Heart right ventricle (tissue), 16 donors: ENCODE results near the gene SRPK1. TPM values are rescaled to one million over a fixed set of nuclear protein-coding genes. Genes with fewer than 3 reads are reported as not detected.

Experiments used
- ATAC-seq, 8 donors: fragments of 200-7000 bp; cut with Tn5 transposase; one replicate each; pipeline ENCODE4 v1.9.1; 2020; ENCODE audit warnings: mild to moderate bottlenecking in 8 of 8, moderate library complexity in 8 of 8, moderate number of reproducible peaks in 1 of 8
- DNase-seq, 2 donors: peaks; one replicate each; pipeline ENCODE4 v3.0.0-alpha.2; 2020
- H3K27ac ChIP-seq, 10 donors: fragments of 200-600 bp; sonication (generic) in 2 of 10; one replicate each; pipeline versions ENCODE4 v1.5.0 to v1.8.0; 2020 to 2022; ENCODE audit warnings: mild to moderate bottlenecking in 3 of 10
- H3K27me3 ChIP-seq, 7 donors: fragments of 200-600 bp; one replicate each; pipeline ENCODE4 v1.8.0; 2021 to 2022; ENCODE audit warnings: mild to moderate bottlenecking in 2 of 7
- H3K36me3 ChIP-seq, 9 donors: fragments of 200-600 bp; sonication (generic) in 1 of 9; one replicate each; pipeline versions ENCODE4 v1.5.0 to v1.8.0; 2020 to 2022; ENCODE audit warnings: mild to moderate bottlenecking in 2 of 9
- H3K4me1 ChIP-seq, 9 donors: fragments of 200-600 bp; sonication (generic) in 1 of 9; one replicate each; pipeline versions ENCODE4 v1.5.0 to v1.8.0; 2020 to 2022; ENCODE audit warnings: mild to moderate bottlenecking in 4 of 9
- H3K4me3 ChIP-seq, 10 donors: fragments of 200-600 bp; sonication (generic) in 2 of 10; one replicate each; pipeline versions ENCODE4 v1.5.0 to v1.8.0; 2020 to 2022; ENCODE audit warnings: mild to moderate bottlenecking in 7 of 10, moderate library complexity in 2 of 10
- H3K9me3 ChIP-seq, 11 donors: fragments of 200-600 bp in 10 of 11; sonication (generic) in 2 of 11; one replicate each; pipeline versions ENCODE4 v1.5.0 to v1.8.0; 2013 to 2022; ENCODE audit warnings: mild to moderate bottlenecking in 2 of 11, control low read depth in 1 of 11, moderate library complexity in 1 of 11
- WGBS, 2 donors: extraction: QIAGEN DNeasy Blood & Tissue Kit; methylation state at CpG; one replicate each; pipeline ENCODE4 v1.1.7; 2013; ENCODE audit warnings: inconsistent platforms in 1 of 2; 5-methylcytosine and 5-hydroxymethylcytosine counted together
- intact Hi-C, 10 donors: fragments of 100-400 bp; cut with DNase I; formaldehyde crosslinking; loops; one replicate each; pipeline versions ENCODE4 v1.11.1 to v1.14.2; 2022
- polyA plus RNA-seq, 2 donors: library from polyadenylated mRNA; stranded (reverse); fragments of 200-250 nt; gene quantifications; one replicate each; pipeline ENCODE4 v1.2.3, GENCODE V29; 2013
- total RNA-seq, 10 donors: library from RNA; stranded (reverse); fragmentation: NEBNext Ultra II Directional in 3 of 10; extraction: Animal tissue kit (Norgen Biotek cat#: 25700) in 3 of 10; gene quantifications; one replicate each; pipeline versions ENCODE4 v1.2.1 to v1.2.4, GENCODE V29; 2021 to 2023
- TF ChIP-seq, protein P1 (sequence below), 9 donors: fragments of 200-600 bp; sonication (generic) in 2 of 9; IDR thresholded peaks; one replicate each; pipeline versions ENCODE4 v1.5.0 to v1.8.0; 2021 to 2022; ENCODE audit warnings: antibody characterized with exemption in 9 of 9, mild to moderate bottlenecking in 5 of 9, moderate library complexity in 1 of 9
- donor health status: Arrhythmogenic right ventricular cardiomyopathy.
- donor health status: ischemic (EF 13 %, LVEDD 7.1; RV severe dilation, severe dysfunction).
- donor health status: healthy with polysubstance abuse.
- donor health status: DM: no; HTN: yes; CAD: no.
- donor health status: DM: no; HTN: no; CAD: no.
- donor health status: ischemic (EF 25% LVEDD 6.9; RV normal size, moderate dysfunction).
- donor health status: ischemic (EF 25% LVEDD 5.7; RV mildly dilated, moderate dysfunction).
- donor health status: healthy.
- donor health status: DM: yes; HTN: yes; CAD: no.
- donor health status: Ischemic cardiomyopathy.
- donor health status: ischemic (EF 35%, LVEDD 5.7; RV mildly dilated, moderate dysfunction).
- donor health status: nonischemic (EF 11% LVEDD 7.7; RV severe dilation, severe dysfunction).
- donor health status: DM: yes; HTN: yes; CAD: no.
- donor health status: PGD.
- donor health status: ischemic (EF 29% LVEDD 5.4; RV normal size, mild dysfunction).
- donor health status: nonischemic (EF 23%, LVEDD 6.1; RV moderate dilation, normal function).

SRPK1 gene
- total and polyA plus RNA-seq, 12 donors = 6.0 to 25.6 (median 17.4) TPM

DNA sequence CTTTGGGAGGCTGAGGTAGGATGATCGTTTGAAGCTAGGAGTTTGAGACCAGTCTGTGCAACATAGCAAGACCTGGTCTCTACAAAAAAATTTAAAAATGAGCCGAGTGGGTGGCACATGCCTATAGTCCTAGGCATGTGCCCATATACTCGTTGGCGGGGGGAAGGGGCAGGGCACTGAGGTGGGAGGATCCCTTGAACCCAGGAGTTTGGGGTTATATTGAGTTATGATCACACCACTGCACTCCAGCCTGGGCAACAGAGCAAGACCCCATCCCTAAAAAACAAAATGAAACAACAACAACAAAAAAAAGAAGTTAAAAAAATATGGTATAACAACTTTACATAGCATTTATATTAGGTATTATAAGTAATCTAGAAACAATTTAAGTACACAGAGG is 67.9 kb downstream of the SRPK1 start:
- Histone ChIP-seq H3K4me1 (no peaks in the 10 kb centered on the region), H3K36me3 (peaks cover 0 to 86% (median 22%) of the 10 kb centered on the region in 9 donors), H3K27me3 (no peaks in the 10 kb centered on the region), H3K4me3 (no peak overlapping the region), H3K9me3 (peaks cover 0 to 9% (median 7%) of the 10 kb centered on the region in 11 donors), H3K27ac (no peak overlapping the region)
- no peak for DNase-seq
- no peak for ATAC-seq
- WGBS, 2 donors = 95 to 99% methylated on average over 4 of the region's 4 CpGs
- intact Hi-C loops = no loop called here
- TF ChIP-seq, protein P1, sequence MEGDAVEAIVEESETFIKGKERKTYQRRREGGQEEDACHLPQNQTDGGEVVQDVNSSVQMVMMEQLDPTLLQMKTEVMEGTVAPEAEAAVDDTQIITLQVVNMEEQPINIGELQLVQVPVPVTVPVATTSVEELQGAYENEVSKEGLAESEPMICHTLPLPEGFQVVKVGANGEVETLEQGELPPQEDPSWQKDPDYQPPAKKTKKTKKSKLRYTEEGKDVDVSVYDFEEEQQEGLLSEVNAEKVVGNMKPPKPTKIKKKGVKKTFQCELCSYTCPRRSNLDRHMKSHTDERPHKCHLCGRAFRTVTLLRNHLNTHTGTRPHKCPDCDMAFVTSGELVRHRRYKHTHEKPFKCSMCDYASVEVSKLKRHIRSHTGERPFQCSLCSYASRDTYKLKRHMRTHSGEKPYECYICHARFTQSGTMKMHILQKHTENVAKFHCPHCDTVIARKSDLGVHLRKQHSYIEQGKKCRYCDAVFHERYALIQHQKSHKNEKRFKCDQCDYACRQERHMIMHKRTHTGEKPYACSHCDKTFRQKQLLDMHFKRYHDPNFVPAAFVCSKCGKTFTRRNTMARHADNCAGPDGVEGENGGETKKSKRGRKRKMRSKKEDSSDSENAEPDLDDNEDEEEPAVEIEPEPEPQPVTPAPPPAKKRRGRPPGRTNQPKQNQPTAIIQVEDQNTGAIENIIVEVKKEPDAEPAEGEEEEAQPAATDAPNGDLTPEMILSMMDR (IDR thresholded peaks at IDR 0.05) = no peak

DNA sequence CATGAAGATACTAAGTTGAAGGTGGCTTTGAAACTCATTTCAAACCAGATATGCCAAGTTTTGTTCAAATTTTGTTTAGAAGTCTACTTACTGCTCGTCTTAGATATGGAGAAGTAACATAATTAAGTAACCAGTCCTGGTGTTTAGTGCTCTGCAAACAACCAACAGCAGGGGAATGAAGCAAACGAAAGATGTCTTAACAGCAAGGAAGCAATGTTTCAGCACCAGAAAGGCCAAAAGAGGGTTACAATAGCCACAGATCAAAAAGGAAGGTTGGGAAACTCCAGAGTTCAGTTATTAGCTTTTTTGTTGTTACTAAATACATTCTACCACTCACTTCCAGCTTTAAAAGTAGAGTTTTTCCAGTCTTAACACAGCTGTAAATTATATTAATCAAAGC is 70.7 kb downstream of the SRPK1 start:
- peaks cover 0 to 74% (median 7%) of the 10 kb centered on the region in 9 donors for H3K36me3 ChIP-seq
- 80 to 85% methylated on average over 2 of the region's 2 CpGs for WGBS, 2 donors
- no peaks in the 10 kb centered on the region for H3K4me1 ChIP-seq
- intact Hi-C loops = no loop called here
- H3K27ac ChIP-seq = no peak overlapping the region
- TF ChIP-seq, protein P1 (IDR thresholded peaks at IDR 0.05) = no peak
- H3K4me3 ChIP-seq = no peak overlapping the region
- DNase-seq (no peak), ATAC-seq (no peak)
- peaks cover 0 to 9% (median 7%) of the 10 kb centered on the region in 11 donors for H3K9me3 ChIP-seq
- no peaks in the 10 kb centered on the region for H3K27me3 ChIP-seq

DNA sequence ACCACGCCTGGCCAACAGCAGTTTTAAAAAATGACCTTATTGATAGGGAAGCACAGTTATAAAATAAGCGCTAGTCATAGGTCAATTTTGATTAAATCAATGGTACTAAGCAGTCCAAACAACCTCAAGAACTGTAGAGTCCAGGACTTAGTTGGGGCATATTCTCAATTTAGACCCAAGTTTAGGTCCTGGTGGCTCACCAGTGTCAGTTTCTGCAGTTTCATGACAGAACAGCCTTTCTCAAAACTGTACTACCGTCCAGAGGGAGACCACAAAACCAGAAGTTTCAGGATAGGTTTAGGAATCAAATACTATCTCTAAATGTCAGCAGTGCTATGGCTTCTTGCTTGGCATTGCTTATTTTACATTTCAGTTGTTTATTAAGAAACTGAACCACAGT is 76.6 kb downstream of the SRPK1 start:
- no peaks in the 10 kb centered on the region for H3K27me3 ChIP-seq
- no peak overlapping the region for H3K4me3 ChIP-seq
- DNase-seq = no peak
- H3K36me3 ChIP-seq = peaks cover 0 to 72% (median 4%) of the 10 kb centered on the region in 9 donors
- ATAC-seq = no peak
- no peak overlapping the region for H3K27ac ChIP-seq
- intact Hi-C loops = no loop called here
- TF ChIP-seq, protein P1 (IDR thresholded peaks at IDR 0.05) = no peak
- no peaks in the 10 kb centered on the region for H3K4me1 ChIP-seq
- WGBS, 2 donors = 95% methylated on average over 3 of the region's 3 CpGs
- peaks cover 0 to 9% (median 7%) of the 10 kb centered on the region in 11 donors for H3K9me3 ChIP-seq

DNA sequence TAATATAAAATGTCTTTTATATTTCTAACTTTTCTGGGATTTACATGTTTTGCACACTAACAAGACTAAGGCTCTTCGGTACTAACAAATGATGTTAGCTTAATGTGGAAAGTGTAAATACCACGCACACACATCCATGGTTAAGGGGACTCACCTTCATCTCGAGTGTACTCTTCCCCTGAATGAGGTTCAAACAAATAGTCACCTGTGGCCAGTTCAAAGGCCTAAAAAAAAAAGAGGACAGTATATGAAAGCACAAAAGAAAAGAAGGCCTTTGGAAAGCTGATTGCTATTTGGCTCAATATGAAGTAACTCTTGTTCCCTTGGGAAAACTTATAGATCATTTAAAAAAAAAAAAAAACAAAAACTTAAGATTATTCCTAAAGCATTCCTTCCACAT is 78.5 kb downstream of the SRPK1 start:
- ATAC-seq (no peak), DNase-seq (no peak)
- 95 to 96% methylated on average over 3 of the region's 3 CpGs for WGBS, 2 donors
- Histone ChIP-seq H3K4me1 (no peaks in the 10 kb centered on the region), H3K27ac (no peak overlapping the region), H3K36me3 (peaks cover 0 to 75% (median 10%) of the 10 kb centered on the region in 9 donors), H3K4me3 (no peak overlapping the region), H3K27me3 (no peaks in the 10 kb centered on the region), H3K9me3 (no peaks in the 10 kb centered on the region)
- TF ChIP-seq, protein P1 (IDR thresholded peaks at IDR 0.05) = no peak
- intact Hi-C loops = no loop called here
